Activated T-helper 1 cell treated with anti-CD3 and anti-CD28 coated beads, Interleukin-2, amount 50 U/mL, for 16 hours (primary cell): Measurements from ENCODE around the gene CKB.
"Not testable (repeated sequence)": the region's sequence is repeated elsewhere in the genome, so short reads cannot be mapped to it uniquely, and the experiment has no call there.

Experiments
- DNase-seq, 2 donors: peaks; one replicate each; pipeline ENCODE4 v3.0.0-alpha.2; 2020; ENCODE audit warnings: low read depth in 1 of 2, low spot score in 1 of 2

CKB gene

GRCh38 chr14:103527408-103528145, 4.9 kb upstream of the CKB start:
- no peak for DNase-seq

GRCh38 chr14:103526914-103527248, 4.3 kb upstream of the CKB start:
- no peak for DNase-seq

GRCh38 chr14:103526247-103526913, 3.8 kb upstream of the CKB start:
- no peak for DNase-seq

DNA sequence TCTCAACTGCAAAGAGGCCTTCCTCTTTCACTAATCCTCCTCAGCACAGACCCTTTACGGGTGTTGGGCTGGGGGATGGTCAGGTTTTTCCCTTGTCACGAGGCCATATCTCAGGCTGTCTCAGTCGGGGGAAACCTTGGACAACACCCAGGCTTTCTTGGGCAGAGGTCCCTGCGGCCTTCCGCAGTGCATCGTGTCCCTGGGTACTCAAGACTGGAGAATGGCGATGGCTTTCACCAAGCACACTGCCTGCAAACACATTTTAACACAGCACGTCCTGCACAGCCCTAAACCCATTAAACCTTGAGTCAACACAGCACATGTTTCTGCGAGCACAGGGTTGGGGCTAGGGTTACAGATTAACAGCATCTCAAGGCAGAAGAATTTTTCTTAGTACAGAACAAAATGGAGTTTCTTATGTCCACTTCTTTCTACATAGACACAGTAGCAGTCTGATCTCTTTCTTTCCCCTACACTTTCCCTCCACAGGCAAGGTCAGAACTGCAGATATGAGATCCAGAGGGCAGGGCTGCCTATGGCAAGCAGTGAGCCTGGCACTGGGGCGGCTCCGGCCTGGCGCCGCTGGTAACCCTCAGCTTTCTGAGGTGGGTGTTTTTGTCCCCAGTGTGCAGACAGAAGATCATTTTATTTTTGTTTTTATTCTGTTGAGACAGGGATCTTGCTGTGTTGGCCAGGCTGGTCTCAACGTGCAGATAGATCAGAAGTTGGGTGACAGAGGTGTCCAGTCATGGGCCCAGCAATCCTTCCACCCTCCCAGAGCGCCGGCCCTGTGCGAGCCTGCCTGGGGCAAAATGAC, 3.0 kb upstream of the CKB start:
- not testable (repeated sequence) for DNase-seq

DNA sequence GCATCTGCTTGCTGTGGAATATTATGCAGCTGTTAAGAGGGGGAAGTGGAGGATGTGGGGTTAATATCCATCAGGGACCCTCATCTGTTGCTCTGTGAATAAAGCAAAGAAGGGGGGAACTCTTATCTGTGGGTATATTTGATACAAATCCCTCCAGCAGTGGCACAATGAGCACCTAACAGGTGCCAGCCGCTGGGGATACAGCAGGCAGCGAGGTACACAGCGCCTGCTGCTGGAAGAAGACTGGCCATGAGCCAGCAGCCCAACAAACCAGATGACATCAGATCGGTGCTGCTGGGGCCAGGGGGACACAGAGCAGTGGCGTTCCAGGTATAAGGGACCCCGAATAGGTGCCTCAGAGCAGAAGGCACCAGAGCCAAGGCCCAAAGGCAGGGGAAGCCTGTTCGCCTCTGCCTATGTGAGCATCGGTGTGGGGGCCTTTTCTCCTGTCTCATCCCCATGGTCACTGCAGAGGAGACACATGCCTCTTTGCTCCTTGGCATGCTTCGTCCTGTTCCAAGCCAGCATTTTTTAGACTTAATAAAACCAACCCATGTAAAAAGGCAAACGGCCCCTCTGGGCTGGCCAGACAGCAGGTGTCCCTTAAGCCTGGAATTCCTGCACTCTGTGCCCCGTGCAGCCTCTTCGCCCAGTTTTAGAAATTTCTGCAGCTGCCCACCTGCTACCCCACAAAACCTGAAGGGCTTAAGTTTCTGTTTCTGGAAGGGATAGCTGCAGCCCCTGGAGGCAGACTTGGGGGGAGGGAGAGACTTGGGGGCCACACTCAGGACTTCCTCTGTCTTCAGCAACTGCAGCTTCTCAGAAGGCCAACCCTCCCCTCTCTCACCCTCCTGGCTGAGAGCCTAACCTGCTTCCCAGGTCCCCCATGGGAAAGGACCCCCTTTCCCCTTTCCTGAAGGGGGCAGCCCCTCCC, 1.6 kb upstream of the CKB start:
- no peak for DNase-seq

- DNase-seq: no peak
Observed at GRCh38 chr14:103523575-103523954, 935 bp upstream of the CKB start.

- DNase-seq: no peak
Observed at GRCh38 chr14:103521951-103522563, 573 bp downstream of the CKB start.

- DNase-seq: no peak
Observed at GRCh38 chr14:103521438-103521950, 1.1 kb downstream of the CKB start.

DNA sequence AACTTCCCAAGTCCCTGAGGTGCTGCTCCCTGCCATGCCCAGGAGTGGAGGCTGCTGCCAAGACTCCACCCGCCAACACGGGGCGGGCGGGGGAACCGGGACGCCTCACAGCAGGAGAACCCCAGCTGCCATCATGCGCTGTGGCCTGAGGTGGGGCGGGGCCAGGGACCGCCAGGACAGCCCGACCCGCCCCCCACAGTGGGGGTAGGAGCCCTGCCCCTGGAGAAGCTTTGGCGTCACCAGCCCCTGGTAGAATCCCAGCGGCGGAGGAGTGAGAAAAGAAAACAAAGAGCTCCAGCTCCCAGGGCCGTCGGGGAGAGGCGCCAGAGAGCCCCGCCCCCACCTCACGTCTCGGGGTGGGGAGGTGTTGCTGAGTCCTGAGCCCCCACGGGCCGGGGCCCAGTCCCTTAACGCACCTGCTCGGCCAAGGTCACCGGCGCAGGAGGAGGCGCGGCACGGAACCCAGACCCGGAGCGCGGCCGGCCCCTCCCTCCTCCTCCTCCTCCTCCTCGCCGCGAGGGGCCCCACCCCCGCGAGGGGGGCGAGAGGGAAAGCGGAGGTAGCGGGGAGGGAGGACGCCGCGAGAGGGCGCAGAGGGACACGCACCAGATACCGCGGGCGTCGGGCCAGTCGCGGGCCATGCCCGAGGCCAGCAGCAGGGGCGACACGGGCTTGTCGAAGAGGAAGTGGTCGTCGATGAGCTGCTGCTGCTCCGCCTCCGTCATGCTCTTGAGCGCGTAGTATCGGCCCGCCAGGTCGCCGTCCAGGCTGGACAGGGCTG, 1.8 kb downstream of the CKB start:
- DNase-seq: peak; percentile 34 to 43

DNA sequence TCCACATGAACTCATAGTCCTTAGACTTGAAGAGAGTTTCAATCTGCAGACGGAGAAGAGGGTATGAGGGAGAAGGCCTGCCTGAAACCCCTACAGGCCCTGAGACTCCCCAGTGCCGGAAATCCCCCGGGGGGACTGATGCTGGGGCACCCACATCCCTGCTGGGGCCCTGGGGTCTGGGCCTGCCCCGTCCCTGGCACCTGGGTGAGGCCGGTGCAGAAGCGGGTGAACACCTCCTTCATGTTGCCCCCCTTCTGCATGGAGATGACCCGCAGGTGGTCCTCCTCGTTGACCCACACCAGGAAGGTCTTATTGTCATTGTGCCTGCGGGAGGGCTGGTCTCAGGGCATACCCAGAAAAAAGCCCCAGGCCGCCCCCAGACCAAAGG, 2.4 kb downstream of the CKB start:
- no peak for DNase-seq

DNA sequence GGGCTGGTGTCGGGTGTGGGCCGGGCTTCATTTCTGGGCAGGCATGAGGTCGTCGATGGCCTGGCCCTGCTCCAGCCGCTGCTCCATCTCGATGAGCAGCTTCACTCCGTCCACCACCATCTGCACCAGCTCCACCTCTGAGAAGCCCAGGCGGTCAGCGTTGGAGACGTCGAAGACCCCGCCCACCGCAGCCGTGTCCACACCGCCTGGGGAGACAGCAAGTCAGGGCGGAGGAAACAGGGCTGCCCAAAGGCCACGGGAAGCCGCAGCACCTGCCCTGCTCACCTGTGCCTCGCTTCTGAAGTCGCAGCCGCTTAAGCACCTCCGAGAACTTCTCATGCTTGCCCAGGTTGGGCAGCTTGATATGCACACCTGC, 2.8 kb downstream of the CKB start:
- no peak for DNase-seq

- no peak for DNase-seq
Observed at GRCh38 chr14:103519043-103519836, 3.4 kb downstream of the CKB start.

- peak in 1 of 2 donors; percentile 37 for DNase-seq
Observed at GRCh38 chr14:103518422-103519042, 4.1 kb downstream of the CKB start.

DNA sequence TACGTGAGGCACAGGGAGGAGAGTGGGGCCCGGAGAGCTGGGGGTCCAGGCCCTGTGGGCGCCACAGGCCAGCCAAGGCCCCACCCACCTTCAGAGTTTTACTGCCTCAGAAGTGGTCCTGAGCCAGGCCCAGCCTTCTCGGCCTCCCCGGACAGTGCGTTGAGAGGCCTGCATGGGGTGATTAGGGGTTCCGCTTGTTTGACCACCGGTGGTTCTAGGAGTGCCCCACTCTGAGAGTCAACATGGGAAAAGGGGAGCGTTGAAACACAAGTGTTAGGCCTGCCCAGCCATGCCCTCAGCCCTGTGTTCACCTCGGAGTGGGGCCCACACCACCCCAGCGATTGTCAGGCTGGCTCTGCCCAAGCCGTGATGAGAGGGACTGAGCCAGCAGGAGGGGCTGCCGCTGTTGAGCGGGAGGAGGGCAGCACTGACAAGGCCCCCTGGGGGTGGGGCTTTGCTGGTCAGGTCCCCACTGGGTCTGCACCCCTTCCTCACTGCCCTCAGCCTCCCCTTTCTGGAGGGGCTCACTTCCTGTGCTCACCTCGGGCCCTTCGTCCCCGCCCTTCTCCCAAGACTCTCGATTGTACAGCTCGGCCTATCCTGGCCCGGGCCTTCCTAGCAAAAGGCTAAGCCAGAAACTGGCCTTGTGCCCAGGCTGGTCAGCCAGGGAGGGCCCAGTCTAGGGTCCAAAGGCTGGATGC, 4.8 kb downstream of the CKB start:
- no peak for DNase-seq

DNA sequence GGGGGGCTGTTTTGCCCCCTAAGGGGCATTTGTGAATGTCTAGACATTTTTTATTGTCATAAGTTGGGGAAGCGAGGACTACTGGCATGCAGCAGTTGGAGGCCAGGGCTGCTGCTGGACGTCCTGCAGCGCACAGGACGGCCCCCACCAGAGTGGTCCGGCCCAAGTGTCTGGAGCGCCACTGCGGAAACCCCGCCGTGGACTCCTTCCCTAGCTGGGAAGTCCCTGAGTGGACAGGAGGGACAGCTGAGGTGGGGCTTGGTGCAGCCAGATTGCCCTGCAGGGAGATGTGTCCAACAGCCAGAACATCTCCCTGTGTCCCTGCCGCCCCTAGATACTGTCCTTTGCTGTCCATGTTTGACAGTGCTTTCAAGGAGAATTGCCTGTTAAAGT, 5.5 kb downstream of the CKB start:
- no peak for DNase-seq

- no peak for DNase-seq
Observed at GRCh38 chr14:103516426-103517173, 6.0 kb downstream of the CKB start.
